ENCODE data around the gene TSPAN8. TPM values are rescaled to one million over a fixed set of nuclear protein-coding genes. Genes with fewer than 3 reads are reported as not detected.

TSPAN8 gene
- total RNA-seq, 1 experiment from 2014 or later, result 4.2 TPM

- POLR2A ChIA-PET, result no interaction called here
- Histone ChIP-seq H3K9me3 (ENCODE audit: control insufficient read depth, insufficient read depth, low read depth, low read length) (no peaks in the 10 kb centered on the region), H3K4me1 (ENCODE audit: control insufficient read depth, insufficient read depth, low read length) (no peaks in the 10 kb centered on the region), H3K4me3 (ENCODE audit: low read depth in 2 of 2, low read length in 2 of 2) (no peak overlapping the region), H3K27ac (ENCODE audit: low read length) (no peak overlapping the region), H3K36me3 (ENCODE audit: control insufficient read depth, insufficient read depth, low read length) (no peaks in the 10 kb centered on the region), H3K27me3 (ENCODE audit: control insufficient read depth, insufficient read depth, low read length) (no peaks in the 10 kb centered on the region)
- no TSS peak for BruUV-seq (replicated peaks)
- intact Hi-C loops (cut with micrococcal nuclease; ENCODE audit: unreplicated experiment), result no loop called here
- no peak for DNase-seq (ENCODE audit: low read depth, low spot score)
- CTCF ChIA-PET, result no interaction called here
- no peak for ATAC-seq
- TF ChIP-seq POLR2AphosphoS5 (IDR thresholded peaks at IDR 0.05; ENCODE audit: low read depth, low read length) (no peak), SIN3A (IDR thresholded peaks at IDR 0.05; ENCODE audit: borderline replicate concordance, insufficient read depth, low read depth, low read length) (no peak), TCF7L2 (IDR thresholded peaks at IDR 0.05; ENCODE audit: low read depth, low read length) (no peak), CTCF (IDR thresholded peaks at IDR 0.05) (no peak)
- TF ChIP-seq, protein P1, sequence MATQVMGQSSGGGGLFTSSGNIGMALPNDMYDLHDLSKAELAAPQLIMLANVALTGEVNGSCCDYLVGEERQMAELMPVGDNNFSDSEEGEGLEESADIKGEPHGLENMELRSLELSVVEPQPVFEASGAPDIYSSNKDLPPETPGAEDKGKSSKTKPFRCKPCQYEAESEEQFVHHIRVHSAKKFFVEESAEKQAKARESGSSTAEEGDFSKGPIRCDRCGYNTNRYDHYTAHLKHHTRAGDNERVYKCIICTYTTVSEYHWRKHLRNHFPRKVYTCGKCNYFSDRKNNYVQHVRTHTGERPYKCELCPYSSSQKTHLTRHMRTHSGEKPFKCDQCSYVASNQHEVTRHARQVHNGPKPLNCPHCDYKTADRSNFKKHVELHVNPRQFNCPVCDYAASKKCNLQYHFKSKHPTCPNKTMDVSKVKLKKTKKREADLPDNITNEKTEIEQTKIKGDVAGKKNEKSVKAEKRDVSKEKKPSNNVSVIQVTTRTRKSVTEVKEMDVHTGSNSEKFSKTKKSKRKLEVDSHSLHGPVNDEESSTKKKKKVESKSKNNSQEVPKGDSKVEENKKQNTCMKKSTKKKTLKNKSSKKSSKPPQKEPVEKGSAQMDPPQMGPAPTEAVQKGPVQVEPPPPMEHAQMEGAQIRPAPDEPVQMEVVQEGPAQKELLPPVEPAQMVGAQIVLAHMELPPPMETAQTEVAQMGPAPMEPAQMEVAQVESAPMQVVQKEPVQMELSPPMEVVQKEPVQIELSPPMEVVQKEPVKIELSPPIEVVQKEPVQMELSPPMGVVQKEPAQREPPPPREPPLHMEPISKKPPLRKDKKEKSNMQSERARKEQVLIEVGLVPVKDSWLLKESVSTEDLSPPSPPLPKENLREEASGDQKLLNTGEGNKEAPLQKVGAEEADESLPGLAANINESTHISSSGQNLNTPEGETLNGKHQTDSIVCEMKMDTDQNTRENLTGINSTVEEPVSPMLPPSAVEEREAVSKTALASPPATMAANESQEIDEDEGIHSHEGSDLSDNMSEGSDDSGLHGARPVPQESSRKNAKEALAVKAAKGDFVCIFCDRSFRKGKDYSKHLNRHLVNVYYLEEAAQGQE (IDR thresholded peaks at IDR 0.05; ENCODE audit: insufficient read depth in 1 of 2, low read depth in 2 of 2, low read length in 1 of 2), result no peak
- in situ Hi-C loops (cut with HindIII; ENCODE audit: low pct_unique_long_range_greater_than_20kb, low sequenced_read_pairs), result no loop called here
Observed at GRCh38 chr12:71183846-71184245, 26.0 kb upstream of the TSPAN8 start.

- POLR2A ChIA-PET, result no interaction called here
- Histone ChIP-seq H3K4me3 (ENCODE audit: low read depth in 2 of 2, low read length in 2 of 2) (no peak overlapping the region), H3K9me3 (ENCODE audit: control insufficient read depth, insufficient read depth, low read depth, low read length) (no peaks in the 10 kb centered on the region), H3K27ac (ENCODE audit: low read length) (no peak overlapping the region), H3K36me3 (ENCODE audit: control insufficient read depth, insufficient read depth, low read length) (no peaks in the 10 kb centered on the region), H3K27me3 (ENCODE audit: control insufficient read depth, insufficient read depth, low read length) (no peaks in the 10 kb centered on the region), H3K4me1 (ENCODE audit: control insufficient read depth, insufficient read depth, low read length) (no peaks in the 10 kb centered on the region)
- ATAC-seq, result no peak
- TF ChIP-seq CTCF (IDR thresholded peaks at IDR 0.05) (no peak), SIN3A (IDR thresholded peaks at IDR 0.05; ENCODE audit: borderline replicate concordance, insufficient read depth, low read depth, low read length) (no peak), POLR2AphosphoS5 (IDR thresholded peaks at IDR 0.05; ENCODE audit: low read depth, low read length) (no peak), TCF7L2 (IDR thresholded peaks at IDR 0.05; ENCODE audit: low read depth, low read length) (no peak)
- TF ChIP-seq, protein P1 (IDR thresholded peaks at IDR 0.05; ENCODE audit: insufficient read depth in 1 of 2, low read depth in 2 of 2, low read length in 1 of 2), result no peak
- intact Hi-C loops (cut with micrococcal nuclease; ENCODE audit: unreplicated experiment), result no loop called here
- no TSS peak for BruUV-seq (replicated peaks)
- no peak for DNase-seq (ENCODE audit: low read depth, low spot score)
- CTCF ChIA-PET, result no interaction called here
- in situ Hi-C loops (cut with HindIII; ENCODE audit: low pct_unique_long_range_greater_than_20kb, low sequenced_read_pairs), result no loop called here
Observed at GRCh38 chr12:71183018-71183417, 25.2 kb upstream of the TSPAN8 start.
